ENCODE data around the gene ZSCAN5A. TPM values are rescaled to one million over a fixed set of nuclear protein-coding genes. Genes with fewer than 3 reads are reported as not detected.
"Not testable (repeated sequence)": the region's sequence is repeated elsewhere in the genome, so short reads cannot be mapped to it uniquely, and the experiment has no call there.

Gene ZSCAN5A
- total RNA-seq, 2 experiments from 2014 or later, result 14.4 to 19.2 TPM

- BruUV-seq (replicated peaks); CTCF ChIA-PET (ENCODE audit: unreplicated experiment); POLR2A ChIA-PET: not testable (repeated sequence)
These were observed 68.9 kb downstream of the ZSCAN5A start for GRCh38 chr19:56245764-56246163.

GRCh38 chr19:56245121-56245740 lies 69.4 kb downstream of the ZSCAN5A start:
- H3K27ac ChIP-seq (ENCODE audit: low read depth, low read length, poor library complexity, severe bottlenecking), result no peak overlapping the region
- intact Hi-C loops (cut with micrococcal nuclease; ENCODE audit: unreplicated experiment), result no loop called here
- H2AFZ ChIP-seq (ENCODE audit: low read length), result no peak overlapping the region
- no peak for DNase-seq (ENCODE audit: low spot score)
- H3K4me2 ChIP-seq (ENCODE audit: low read length), result no peak overlapping the region
- H3K36me3 ChIP-seq (ENCODE audit: insufficient read depth, low read length), result no peaks in the 10 kb centered on the region
- no peaks in the 10 kb centered on the region for H3K9me2 ChIP-seq (ENCODE audit: insufficient read depth, low read length)
- H3K79me2 ChIP-seq (ENCODE audit: insufficient read depth, low read depth, low read length), result no peaks in the 10 kb centered on the region
- TF ChIP-seq EZH2phosphoT487 (IDR thresholded peaks at IDR 0.05; ENCODE audit: borderline replicate concordance, low read depth, low read length), result no peak
- TF ChIP-seq, protein P1, sequence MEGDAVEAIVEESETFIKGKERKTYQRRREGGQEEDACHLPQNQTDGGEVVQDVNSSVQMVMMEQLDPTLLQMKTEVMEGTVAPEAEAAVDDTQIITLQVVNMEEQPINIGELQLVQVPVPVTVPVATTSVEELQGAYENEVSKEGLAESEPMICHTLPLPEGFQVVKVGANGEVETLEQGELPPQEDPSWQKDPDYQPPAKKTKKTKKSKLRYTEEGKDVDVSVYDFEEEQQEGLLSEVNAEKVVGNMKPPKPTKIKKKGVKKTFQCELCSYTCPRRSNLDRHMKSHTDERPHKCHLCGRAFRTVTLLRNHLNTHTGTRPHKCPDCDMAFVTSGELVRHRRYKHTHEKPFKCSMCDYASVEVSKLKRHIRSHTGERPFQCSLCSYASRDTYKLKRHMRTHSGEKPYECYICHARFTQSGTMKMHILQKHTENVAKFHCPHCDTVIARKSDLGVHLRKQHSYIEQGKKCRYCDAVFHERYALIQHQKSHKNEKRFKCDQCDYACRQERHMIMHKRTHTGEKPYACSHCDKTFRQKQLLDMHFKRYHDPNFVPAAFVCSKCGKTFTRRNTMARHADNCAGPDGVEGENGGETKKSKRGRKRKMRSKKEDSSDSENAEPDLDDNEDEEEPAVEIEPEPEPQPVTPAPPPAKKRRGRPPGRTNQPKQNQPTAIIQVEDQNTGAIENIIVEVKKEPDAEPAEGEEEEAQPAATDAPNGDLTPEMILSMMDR (conservative IDR thresholded peaks at IDR 0.05; ENCODE audit: low read length), result no peak
- no peak overlapping the region for H3K4me3 ChIP-seq (ENCODE audit: low read depth, low read length, poor library complexity, severe bottlenecking)
- H3K4me1 ChIP-seq (ENCODE audit: insufficient read depth, low read length, poor library complexity, severe bottlenecking), result no peaks in the 10 kb centered on the region
- H4K20me1 ChIP-seq (ENCODE audit: insufficient read depth, low read length), result no peaks in the 10 kb centered on the region
- H3K9me3 ChIP-seq (ENCODE audit: low read length), result no peaks in the 10 kb centered on the region
- BruUV-seq (replicated peaks), result no TSS peak
- POLR2A ChIA-PET, result no interaction called here
- CTCF ChIA-PET (ENCODE audit: unreplicated experiment), result no interaction called here

More at GRCh38 chr19:56245764-56246163, 68.9 kb downstream of the ZSCAN5A start:
- H2AFZ ChIP-seq (ENCODE audit: low read length); H3K4me3 ChIP-seq (ENCODE audit: low read depth, low read length, poor library complexity, severe bottlenecking); H3K36me3 ChIP-seq (ENCODE audit: insufficient read depth, low read length); H3K4me1 ChIP-seq (ENCODE audit: insufficient read depth, low read length, poor library complexity, severe bottlenecking); H3K4me2 ChIP-seq (ENCODE audit: low read length); H3K9me2 ChIP-seq (ENCODE audit: insufficient read depth, low read length); H3K27ac ChIP-seq (ENCODE audit: low read depth, low read length, poor library complexity, severe bottlenecking); H3K79me2 ChIP-seq (ENCODE audit: insufficient read depth, low read depth, low read length); DNase-seq (ENCODE audit: low spot score); H3K9me3 ChIP-seq (ENCODE audit: low read length); intact Hi-C loops (cut with micrococcal nuclease; ENCODE audit: unreplicated experiment); H4K20me1 ChIP-seq (ENCODE audit: insufficient read depth, low read length): not testable (repeated sequence)
- TF ChIP-seq, protein P1 (conservative IDR thresholded peaks at IDR 0.05; ENCODE audit: low read length), result peak; percentile 41; the same call in 1 of the 2 replicates

DNA sequence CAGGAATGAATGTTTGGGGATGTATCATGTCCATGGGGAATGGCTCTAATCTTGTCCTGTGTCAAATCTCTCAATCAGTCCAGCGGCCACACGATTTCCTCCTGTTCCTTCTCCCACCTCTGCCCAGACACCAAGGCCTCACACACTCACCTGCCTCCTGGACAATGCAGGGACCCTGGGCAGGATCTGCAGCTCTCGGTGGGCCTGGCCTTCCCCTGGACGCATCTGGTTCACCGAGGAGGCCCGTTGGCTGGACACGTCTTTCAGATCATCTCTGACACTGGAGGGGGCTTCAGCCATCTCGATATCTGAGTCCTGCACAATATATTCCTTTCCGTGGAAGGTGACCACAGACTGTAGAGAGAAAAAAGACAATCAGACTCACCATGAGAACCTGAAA lies 91.2 kb downstream of the ZSCAN5A start:
- H3K9me3 ChIP-seq (ENCODE audit: low read length), result no peaks in the 10 kb centered on the region
- no peaks in the 10 kb centered on the region for H4K20me1 ChIP-seq (ENCODE audit: insufficient read depth, low read length)
- intact Hi-C loops (cut with micrococcal nuclease; ENCODE audit: unreplicated experiment), result no loop called here
- TF ChIP-seq EZH2phosphoT487 (IDR thresholded peaks at IDR 0.05; ENCODE audit: borderline replicate concordance, low read depth, low read length), result no peak
- TF ChIP-seq, protein P1 (conservative IDR thresholded peaks at IDR 0.05; ENCODE audit: low read length), result no peak
- H3K79me2 ChIP-seq (ENCODE audit: insufficient read depth, low read depth, low read length), result no peaks in the 10 kb centered on the region
- no peak for DNase-seq (ENCODE audit: low spot score)
- no peaks in the 10 kb centered on the region for H3K4me1 ChIP-seq (ENCODE audit: insufficient read depth, low read length, poor library complexity, severe bottlenecking)
- H3K9me2 ChIP-seq (ENCODE audit: insufficient read depth, low read length), result no peaks in the 10 kb centered on the region
- BruUV-seq (replicated peaks), result no TSS peak
- H3K4me2 ChIP-seq (ENCODE audit: low read length), result no peak overlapping the region
- no peak overlapping the region for H3K4me3 ChIP-seq (ENCODE audit: low read depth, low read length, poor library complexity, severe bottlenecking)
- H2AFZ ChIP-seq (ENCODE audit: low read length), result no peak overlapping the region
- ChIA-PET POLR2A (no interaction called here), CTCF (ENCODE audit: unreplicated experiment) (no interaction called here)
- H3K36me3 ChIP-seq (ENCODE audit: insufficient read depth, low read length), result no peaks in the 10 kb centered on the region
- H3K27ac ChIP-seq (ENCODE audit: low read depth, low read length, poor library complexity, severe bottlenecking), result no peak overlapping the region

All from OCI-LY7 (cell line).